ENCODE data around the gene ALPG. TPM values are rescaled to one million over a fixed set of nuclear protein-coding genes. Genes with fewer than 3 reads are reported as not detected.

Gene ALPG
- total and polyA plus RNA-seq, 2 of the 13 experiments (the other 11 are each of a cell fraction or from before 2014, with no cell fraction given), result not detected

- WGBS (ENCODE audit: low lambda C conversion rate), result 49% methylated on average over 9 of the region's 11 CpGs
- FAIRE-seq, result no peak
- no peak for DNase-seq (ENCODE audit: low spot score)
- no peaks in the 10 kb centered on the region; the same call in 1 of the 2 replicates for H4K20me1 ChIP-seq (ENCODE audit: insufficient read depth, low read length)
- ATAC-seq, result no peak
- 0 out of 2 replicates have a peak, but pooled peaks cover 7% of the 10 kb centered on the region for H3K4me1 ChIP-seq (ENCODE audit: insufficient read depth, low read length)
- no peaks in the 10 kb centered on the region for H3K79me2 ChIP-seq (ENCODE audit: insufficient read depth, low read length)
- no TSS peak for BruUV-seq (replicated peaks)
- no peak overlapping the region for H3K9ac ChIP-seq (ENCODE audit: insufficient read depth, low read depth, low read length)
- no peaks in the 10 kb centered on the region for H3K9me3 ChIP-seq (ENCODE audit: low read length)
- CTCF ChIA-PET (ENCODE audit: low intra/inter-chr PET ratio, low total read pairs), result no interaction called here
- in situ Hi-C loops (cut with HindIII; ENCODE audit: extremely low pct_ligation_motif_present, low pct_unique_long_range_greater_than_20kb) (loop anchor here (5.0 kb wide), 1 partner anchor 58 kb away; no protein-coding TSS in a partner anchor), intact Hi-C loops (cut with micrococcal nuclease; ENCODE audit: unreplicated experiment) (no loop called here)
- POLR2A ChIA-PET, result no interaction called here
- no peak overlapping the region for H3K4me3 ChIP-seq (replicated peaks in 1 of 3; ENCODE audit: insufficient read depth in 1 of 3, low read depth in 2 of 3, low read length in 3 of 3)
- no peak overlapping the region for H3K27ac ChIP-seq (ENCODE audit: extremely low read length, insufficient read depth, low read length)
- no peaks in the 10 kb centered on the region for H3K36me3 ChIP-seq (replicated peaks in 1 of 2; ENCODE audit: control insufficient read depth in 1 of 2, insufficient read depth in 2 of 2, low read length in 2 of 2)
- no peak overlapping the region for H2AFZ ChIP-seq (ENCODE audit: low read length)
- peaks cover 8 to 67% of the 10 kb centered on the region in 2 experiments; a peak in 4 of 5 replicates for H3K27me3 ChIP-seq (ENCODE audit: control insufficient read depth in 1 of 2, insufficient read depth in 2 of 2, low read length in 2 of 2)
- TF ChIP-seq CREB3 (CRISPR knock-in tag; IDR thresholded peaks at IDR 0.05), result no peak
- no peak for TF ChIP-seq SAP130 (CRISPR knock-in tag; IDR thresholded peaks at IDR 0.05; ENCODE audit: low read depth)
- no peak for TF ChIP-seq HNRNPUL1 (IDR thresholded peaks at IDR 0.05; ENCODE audit: low read depth, low read length)
- no peak for TF ChIP-seq ATF7 (IDR thresholded peaks at IDR 0.05)
- TF ChIP-seq ATF7 (CRISPR knock-in tag; IDR thresholded peaks at IDR 0.05), result no peak
- H3K4me2 ChIP-seq (ENCODE audit: low read depth, low read length), result no peak overlapping the region
Measured at GRCh38 chr2:232459419-232460035, 52.9 kb downstream of the ALPG start.

- Histone ChIP-seq H3K4me3 (replicated peaks in 1 of 3; ENCODE audit: insufficient read depth in 1 of 3, low read depth in 2 of 3, low read length in 3 of 3) (no peak overlapping the region), H3K9ac (ENCODE audit: insufficient read depth, low read depth, low read length) (no peak overlapping the region), H3K9me3 (ENCODE audit: low read length) (no peaks in the 10 kb centered on the region), H2AFZ (ENCODE audit: low read length) (no peak overlapping the region), H3K4me1 (ENCODE audit: insufficient read depth, low read length) (0 out of 2 replicates have a peak, but pooled peaks cover 7% of the 10 kb centered on the region), H4K20me1 (ENCODE audit: insufficient read depth, low read length) (no peaks in the 10 kb centered on the region), H3K36me3 (replicated peaks in 1 of 2; ENCODE audit: control insufficient read depth in 1 of 2, insufficient read depth in 2 of 2, low read length in 2 of 2) (no peaks in the 10 kb centered on the region), H3K27ac (ENCODE audit: extremely low read length, insufficient read depth, low read length) (no peak overlapping the region), H3K4me2 (ENCODE audit: low read depth, low read length) (no peak overlapping the region), H3K27me3 (ENCODE audit: control insufficient read depth in 1 of 2, insufficient read depth in 2 of 2, low read length in 2 of 2) (peaks cover 6 to 68% of the 10 kb centered on the region in 2 experiments; a peak in 4 of 5 replicates), H3K79me2 (ENCODE audit: insufficient read depth, low read length) (no peaks in the 10 kb centered on the region)
- ATAC-seq (no peak), FAIRE-seq (no peak), DNase-seq (ENCODE audit: low spot score) (no peak)
- intact Hi-C loops (cut with micrococcal nuclease; ENCODE audit: unreplicated experiment) (no loop called here), in situ Hi-C loops (cut with HindIII; ENCODE audit: extremely low pct_ligation_motif_present, low pct_unique_long_range_greater_than_20kb) (no loop called here)
- 0% methylated on average over 2 of the region's 2 CpGs for WGBS (ENCODE audit: low lambda C conversion rate)
- 0 out of 2 replicates have a peak, but pooled peaks have one; percentile 28 for TF ChIP-seq ZNF768 (CRISPR knock-in tag; IDR thresholded peaks at IDR 0.05)
- no peak for TF ChIP-seq ZFY (CRISPR knock-in tag; IDR thresholded peaks at IDR 0.05)
- TF ChIP-seq ZC3H4 (CRISPR knock-in tag; IDR thresholded peaks at IDR 0.05; ENCODE audit: borderline replicate concordance), result no peak
- no peak for TF ChIP-seq ZNF746 (CRISPR knock-in tag; IDR thresholded peaks at IDR 0.05)
- TF ChIP-seq ATF1 (CRISPR knock-in tag; IDR thresholded peaks at IDR 0.05), result no peak
- CTCF ChIA-PET (ENCODE audit: low intra/inter-chr PET ratio, low total read pairs), result no interaction called here
- POLR2A ChIA-PET, result no interaction called here
- no TSS peak for BruUV-seq (replicated peaks)
Measured at GRCh38 chr2:232460171-232460570, 53.5 kb downstream of the ALPG start.

Small RNAs within 50 kb of the gene (small RNA-seq; reads per million reads assigned to genes)
- 0 reads per million in 3 experiments for gene AC068134.4 (ENCODE audit: insufficient read depth in 2 of 3, insufficient read length in 3 of 3, low read depth in 2 of 3, low replicate concordance in 1 of 3)

Other genes with a start within 250 kb of the ALPG start
- not detected in 2 replicates for gene ALPP, start 28.1 kb upstream of the ALPG start, total RNA-seq (2016; rRNA removed; fragmentation: Illumina TruSeq; extraction: Trizol)
- gene ALPP, start 28.1 kb upstream of the ALPG start, polyA plus RNA-seq (2011; rRNA removed), result not detected in 2 replicates
- gene ALPI, start 49.3 kb downstream of the ALPG start, total RNA-seq (2016; rRNA removed; fragmentation: Illumina TruSeq; extraction: Trizol), result not detected in 2 replicates
- 0.03 TPM in 1 of 2 replicates, not detected in the other for gene ALPI, start 49.3 kb downstream of the ALPG start, polyA plus RNA-seq (2011; rRNA removed)
- gene ECEL1, start 81.0 kb downstream of the ALPG start, total RNA-seq (2016; rRNA removed; fragmentation: Illumina TruSeq; extraction: Trizol), result not detected in 2 replicates
- not detected in 2 replicates for gene ECEL1, start 81.0 kb downstream of the ALPG start, polyA plus RNA-seq (2011; rRNA removed)
- gene PRSS56, start 113.5 kb downstream of the ALPG start, total RNA-seq (2016; rRNA removed; fragmentation: Illumina TruSeq; extraction: Trizol), result not detected in 2 replicates
- gene PRSS56, start 113.5 kb downstream of the ALPG start, polyA plus RNA-seq (2011; rRNA removed), result not detected in 2 replicates
- gene CHRND, start 119.3 kb downstream of the ALPG start, total RNA-seq (2016; rRNA removed; fragmentation: Illumina TruSeq; extraction: Trizol), result 0.10 TPM in 1 of 2 replicates, not detected in the other
- gene CHRND, start 119.3 kb downstream of the ALPG start, polyA plus RNA-seq (2011; rRNA removed), result 0.13 and 0.18 TPM in 2 replicates
- not detected in 2 replicates for gene CHRNG, start 132.8 kb downstream of the ALPG start, total RNA-seq (2016; rRNA removed; fragmentation: Illumina TruSeq; extraction: Trizol)
- not detected in 2 replicates for gene CHRNG, start 132.8 kb downstream of the ALPG start, polyA plus RNA-seq (2011; rRNA removed)
- 4.3 and 9.5 TPM in 2 replicates for gene TIGD1, start 143.7 kb downstream of the ALPG start, total RNA-seq (2016; rRNA removed; fragmentation: Illumina TruSeq; extraction: Trizol)
- gene TIGD1, start 143.7 kb downstream of the ALPG start, polyA plus RNA-seq (2011; rRNA removed), result 3.5 and 4.1 TPM in 2 replicates
- 101 and 128 TPM in 2 replicates for gene EIF4E2, start 143.8 kb downstream of the ALPG start, total RNA-seq (2016; rRNA removed; fragmentation: Illumina TruSeq; extraction: Trizol)
- 25.0 and 30.3 TPM in 2 replicates for gene EIF4E2, start 143.8 kb downstream of the ALPG start, polyA plus RNA-seq (2011; rRNA removed)
- gene EFHD1, start 226.8 kb downstream of the ALPG start, total RNA-seq (2016; rRNA removed; fragmentation: Illumina TruSeq; extraction: Trizol), result 0.09 and 0.17 TPM in 2 replicates
- gene EFHD1, start 226.8 kb downstream of the ALPG start, polyA plus RNA-seq (2011; rRNA removed), result 0.24 TPM in 1 of 2 replicates, not detected in the other

All from HepG2 (cell line).